AG04450 (cell line): Measurements from ENCODE around the gene SERTAD2. TPM values are rescaled to one million over a fixed set of nuclear protein-coding genes. Genes with fewer than 3 reads are reported as not detected.

Source experiments
- CTCF ChIA-PET: fragments of 300-600, 350-600 bp; formaldehyde crosslinking; extraction: SDS; loops from one replicate; lab custom pipeline; 2022; ENCODE audit warnings: antibody characterized with exemption, inconsistent platforms; lab: Charles Lee
- POLR2A ChIA-PET: fragments of 350-600 bp; formaldehyde crosslinking; extraction: SDS; loops from one replicate; lab custom pipeline; 2021; ENCODE audit warnings: antibody characterized with exemption, inconsistent platforms; lab: Yijun Ruan, JAX
- DNase-seq: peaks from one replicate; pipeline ENCODE4 v3.0.0-alpha.2; 2011; ENCODE audit warnings: low read depth, low spot score
- H3K27ac ChIP-seq: one replicate; pipeline ENCODE4 v1.5.1; 2012; ENCODE audit warnings: low read depth, low read length, control low read depth
- H3K27me3 ChIP-seq: one replicate; pipeline ENCODE4 v1.6.0; 2012; ENCODE audit warnings: low read length; ENCODE audit not compliant: control insufficient read depth, insufficient read depth
- H3K4me3 ChIP-seq: 2 replicates; pipeline ENCODE4 v1.5.1; 2011; ENCODE audit warnings: mild to moderate bottlenecking, low read depth, low read length, control low read depth
- H3K9me3 ChIP-seq: 2 replicates; pipeline ENCODE4 v1.5.1; 2012; ENCODE audit warnings: low read length; ENCODE audit not compliant: control insufficient read depth, insufficient read depth
- CTCF ChIP-seq: IDR thresholded peaks from 2 replicates; pipeline ENCODE4 v1.5.1; 2011; ENCODE audit warnings: low read depth, low read length, control low read depth, inconsistent platforms
- polyA plus RNA-seq: library from polyadenylated mRNA; depleted of rRNA; stranded (reverse); fragments of >200 nt; gene quantifications from 2 replicates; pipeline ENCODE4 v1.2.3, GENCODE V29; 2011; rRNA removed

The SERTAD2 gene
- polyA plus RNA-seq, 1 experiment = 10.1 TPM

GRCh38 chr2:64581777-64582539 lies 71.8 kb downstream of the SERTAD2 start:
- ChIA-PET POLR2A (no interaction called here), CTCF (interaction anchor here (1.2 to 3.3 kb wide), 4 partner anchors 13 to 291 kb away, joined by 3 to 18 read pairs (median 6); no protein-coding TSS in a partner anchor)
- no peak overlapping the region for H3K27ac ChIP-seq

More at GRCh38 chr2:64581777-64582539, 71.8 kb downstream of the SERTAD2 start:
- Histone ChIP-seq H3K4me3 (no peak overlapping the region), H3K9me3 (no peaks in the 10 kb centered on the region), H3K27me3 (no peaks in the 10 kb centered on the region)
- DNase-seq = no peak
- no peak for TF ChIP-seq CTCF

Other genes starting within 250 kb of the SERTAD2 start
- gene LGALSL, start 199.8 kb downstream of the SERTAD2 start, polyA plus RNA-seq = 0.56 and 0.63 TPM in 2 replicates
- gene AFTPH, start 129.6 kb downstream of the SERTAD2 start, polyA plus RNA-seq = 16.8 and 22.0 TPM in 2 replicates